Upper lobe of left lung (tissue), 6 donors: ENCODE results near the gene AASDH. TPM values are rescaled to one million over a fixed set of nuclear protein-coding genes. Genes with fewer than 3 reads are reported as not detected.

Source experiments
- ATAC-seq, 2 donors: fragments of 200-7000 bp; cut with Tn5 transposase; one replicate each; pipeline ENCODE4 v1.9.1; 2022; ENCODE audit warnings: mild to moderate bottlenecking in 2 of 2, moderate library complexity in 2 of 2; ENCODE audit not compliant: low FRiP score in 2 of 2
- DNase-seq, 2 donors: peaks; one replicate each; pipeline ENCODE4 v3.0.0-alpha.2; 2019 to 2020
- H3K27ac ChIP-seq, 4 donors: fragments of 200-600 bp; sonication (generic); one replicate each; pipeline ENCODE4 v1.5.1; 2016 to 2019
- H3K27me3 ChIP-seq, 4 donors: fragments of 200-600 bp; sonication (generic); one replicate each; pipeline ENCODE4 v1.5.1; 2017 to 2019
- H3K36me3 ChIP-seq, 4 donors: fragments of 200-600 bp; sonication (generic); one replicate each; pipeline ENCODE4 v1.5.1; 2016 to 2019
- H3K4me1 ChIP-seq, 4 donors: fragments of 200-600 bp; sonication (generic); one replicate each; pipeline ENCODE4 v1.5.1; 2018 to 2019
- H3K4me3 ChIP-seq, 4 donors: fragments of 200-600 bp; sonication (generic); one replicate each; pipeline ENCODE4 v1.5.1; 2017 to 2019; ENCODE audit warnings: mild to moderate bottlenecking in 2 of 4, moderate library complexity in 1 of 4
- H3K9me3 ChIP-seq, 4 donors: fragments of 200-600 bp; sonication (generic); one replicate each; pipeline ENCODE4 v1.5.1; 2018 to 2019
- EP300 ChIP-seq, 4 donors: sonication (generic); formaldehyde crosslinking; IDR thresholded peaks; one replicate each; pipeline ENCODE4 v1.5.1; 2017; ENCODE audit warnings: antibody characterized with exemption in 4 of 4, control low read depth in 2 of 4
- POLR2A ChIP-seq, 4 donors: fragments of 450-650 bp; IDR thresholded peaks; one replicate each; pipeline ENCODE4 v1.5.1; 2016 to 2017; ENCODE audit warnings: antibody characterized with exemption in 4 of 4, mild to moderate bottlenecking in 2 of 4
- POLR2AphosphoS5 ChIP-seq, 2 donors: sonication (generic); formaldehyde crosslinking; IDR thresholded peaks; one replicate each; pipeline ENCODE4 v1.5.1; 2017; ENCODE audit warnings: antibody characterized with exemption in 2 of 2
- WGBS, 2 donors: methylation state at CpG; one replicate each; pipeline ENCODE4 v1.1.5; 2017 to 2018; 5-methylcytosine and 5-hydroxymethylcytosine counted together
- total RNA-seq, 6 donors: library from RNA; depleted of rRNA in 4 of 6; stranded (reverse); fragments of >200 nt in 4 of 6; gene quantifications; one replicate each; pipeline versions ENCODE4 v1.1.0 to v1.2.1, GENCODE V29; 2016 to 2021
- TF ChIP-seq, protein P1 (sequence below), 6 experiments: fragments of 450-650 bp in 4 of 6; fragments of 200-600 bp in 2 of 6; sonication (generic) in 2 of 6; IDR thresholded peaks; one replicate each; pipeline ENCODE4 v1.5.1; 2016 to 2019; ENCODE audit warnings: antibody characterized with exemption in 6 of 6
- donor health status: DM: no; HTN: no; CAD: no; lungs with moderate emphysema.
- donor health status: DM: no; HTN: yes; CAD: no; lungs with severe emphysema.

Gene AASDH
- 10 to 100 TPM in 2 of 6 donors, 1 to 10 TPM in 4; 7.1 to 32.5 (median 9.5) TPM for total RNA-seq

DNA sequence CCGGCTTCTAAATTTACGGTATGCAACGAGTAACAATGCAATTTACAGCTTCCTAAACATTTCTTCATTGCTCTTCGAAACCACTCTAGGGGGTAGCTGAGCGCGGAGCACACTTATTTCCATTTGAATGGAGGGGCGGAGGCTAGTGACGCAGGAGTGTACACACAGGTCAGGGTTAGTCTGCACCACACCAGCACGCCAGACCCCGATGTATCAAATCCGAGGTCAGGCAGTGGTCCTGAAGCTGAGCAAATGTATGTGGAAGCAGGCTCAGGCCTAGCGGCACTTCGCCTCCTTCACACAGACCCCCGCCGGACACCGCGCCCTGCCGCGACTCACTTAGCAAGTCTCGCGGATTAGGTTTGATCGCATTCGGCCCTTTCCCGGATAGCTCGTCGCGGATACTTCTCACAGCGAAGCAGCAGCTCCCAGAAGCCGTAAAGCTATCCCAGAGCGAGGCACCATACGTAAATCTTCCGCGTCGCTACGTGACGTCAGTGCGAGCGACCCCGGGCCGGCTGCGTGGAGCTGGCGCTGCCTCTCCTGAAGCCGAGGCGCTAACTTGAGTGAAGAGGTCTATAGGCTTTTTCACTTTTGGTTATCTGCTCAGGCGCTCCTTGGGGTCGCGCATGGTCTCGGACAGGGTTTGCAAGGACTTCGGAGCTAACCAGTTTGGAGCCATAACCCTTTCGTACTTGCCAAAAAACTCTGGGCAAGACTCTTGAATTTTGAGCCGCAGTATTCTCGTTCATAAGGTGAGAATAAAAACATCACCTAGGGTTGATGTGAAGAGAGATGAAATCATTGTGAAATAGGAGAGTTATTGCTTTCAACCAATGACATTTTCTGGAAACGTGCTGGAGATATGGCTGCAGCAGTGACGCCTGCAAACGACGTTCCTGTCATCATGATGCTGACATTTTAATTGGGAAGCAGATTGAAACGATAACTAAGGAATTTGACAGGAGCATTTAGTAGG is at the start of gene AASDH:
TSS of gene AASDH (minus strand) at position 469 of the 979 bp plus-strand sequence. CDS start 3,192 bp downstream, outside the sequence.
- 1% methylated on average over 43 of the region's 57 CpGs for WGBS, 2 donors
- H3K4me1 ChIP-seq: peaks cover 10 to 24% (median 13%) of the 10 kb centered on the region in 4 donors
- no peaks in the 10 kb centered on the region for H3K9me3 ChIP-seq
- peaks cover 0 to 2% (median 0%) of the 10 kb centered on the region in 4 donors for H3K36me3 ChIP-seq
- TF ChIP-seq POLR2AphosphoS5 (IDR thresholded peaks at IDR 0.05) (peak; percentile 84 to 92), POLR2A (IDR thresholded peaks at IDR 0.05) (peak in 3 of 4 donors; percentile 61 to 87 (median 83)), EP300 (IDR thresholded peaks at IDR 0.05) (peak in 2 of 4 donors; percentile 12 to 38)
- TF ChIP-seq, protein P1, sequence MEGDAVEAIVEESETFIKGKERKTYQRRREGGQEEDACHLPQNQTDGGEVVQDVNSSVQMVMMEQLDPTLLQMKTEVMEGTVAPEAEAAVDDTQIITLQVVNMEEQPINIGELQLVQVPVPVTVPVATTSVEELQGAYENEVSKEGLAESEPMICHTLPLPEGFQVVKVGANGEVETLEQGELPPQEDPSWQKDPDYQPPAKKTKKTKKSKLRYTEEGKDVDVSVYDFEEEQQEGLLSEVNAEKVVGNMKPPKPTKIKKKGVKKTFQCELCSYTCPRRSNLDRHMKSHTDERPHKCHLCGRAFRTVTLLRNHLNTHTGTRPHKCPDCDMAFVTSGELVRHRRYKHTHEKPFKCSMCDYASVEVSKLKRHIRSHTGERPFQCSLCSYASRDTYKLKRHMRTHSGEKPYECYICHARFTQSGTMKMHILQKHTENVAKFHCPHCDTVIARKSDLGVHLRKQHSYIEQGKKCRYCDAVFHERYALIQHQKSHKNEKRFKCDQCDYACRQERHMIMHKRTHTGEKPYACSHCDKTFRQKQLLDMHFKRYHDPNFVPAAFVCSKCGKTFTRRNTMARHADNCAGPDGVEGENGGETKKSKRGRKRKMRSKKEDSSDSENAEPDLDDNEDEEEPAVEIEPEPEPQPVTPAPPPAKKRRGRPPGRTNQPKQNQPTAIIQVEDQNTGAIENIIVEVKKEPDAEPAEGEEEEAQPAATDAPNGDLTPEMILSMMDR (IDR thresholded peaks at IDR 0.05): no peak
- DNase-seq (peak; percentile 91 to 97), ATAC-seq (peak; percentile 98 to 99)
- H3K4me3 ChIP-seq: peak within 1 kb of the TSS; percentile 72 to 84 (median 74)
- H3K27ac ChIP-seq: peak within 1 kb of the TSS; percentile 95 to 98 (median 96)
- H3K27me3 ChIP-seq: no peaks in the 10 kb centered on the region

DNA sequence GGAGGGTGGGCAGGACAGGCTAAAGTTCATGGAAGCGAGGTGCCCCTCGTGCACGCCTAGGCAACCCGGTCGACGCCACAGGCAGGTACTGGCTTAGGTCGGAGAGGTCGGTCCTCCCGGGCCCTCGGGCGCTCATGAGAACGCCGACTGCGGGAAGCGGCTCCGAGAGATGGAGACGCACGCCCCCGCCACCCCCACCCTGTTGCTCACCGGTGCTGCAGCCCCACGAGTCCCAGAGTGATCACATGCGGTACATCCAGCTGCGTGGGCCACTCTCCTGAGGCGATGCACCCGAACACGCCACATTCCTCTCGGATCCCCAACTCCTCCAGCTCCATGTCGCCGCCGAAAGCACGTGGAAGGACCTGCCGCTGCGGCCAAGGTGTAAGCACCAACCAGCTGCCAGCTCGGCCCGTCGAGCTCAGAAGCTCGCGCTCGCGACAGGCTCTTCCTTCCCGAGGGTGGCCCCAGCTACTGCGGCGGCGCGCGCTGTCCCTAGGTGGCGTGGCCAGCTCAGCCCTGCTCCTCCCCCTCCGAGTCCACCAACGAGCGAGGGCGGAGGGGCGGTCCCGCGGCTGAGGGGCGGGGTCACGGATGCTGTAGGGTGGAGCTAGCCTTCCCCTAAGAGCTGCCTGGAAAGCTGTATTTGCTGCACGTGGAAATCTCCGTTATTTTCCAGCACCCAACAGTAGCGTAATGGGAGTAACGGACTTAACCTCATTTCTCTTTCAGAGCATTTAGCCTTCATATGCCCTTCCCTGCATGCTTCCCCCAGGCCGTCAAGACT is 48.0 kb upstream of the AASDH start, which contains the start of gene PPAT:
TSS of gene PPAT (minus strand) at position 476 of the 787 bp plus-strand sequence. CDS start at position 338, 138 bp downstream.
- peak; percentile 97 to 99 for ATAC-seq
- no peak for TF ChIP-seq EP300 (IDR thresholded peaks at IDR 0.05)
- TF ChIP-seq, protein P1 (IDR thresholded peaks at IDR 0.05): peak; percentile 36 to 73 (median 57)
- TF ChIP-seq POLR2AphosphoS5 (IDR thresholded peaks at IDR 0.05): peak; percentile 30 to 80
- TF ChIP-seq POLR2A (IDR thresholded peaks at IDR 0.05): peak in 1 of 4 donors; percentile 48

DNA sequence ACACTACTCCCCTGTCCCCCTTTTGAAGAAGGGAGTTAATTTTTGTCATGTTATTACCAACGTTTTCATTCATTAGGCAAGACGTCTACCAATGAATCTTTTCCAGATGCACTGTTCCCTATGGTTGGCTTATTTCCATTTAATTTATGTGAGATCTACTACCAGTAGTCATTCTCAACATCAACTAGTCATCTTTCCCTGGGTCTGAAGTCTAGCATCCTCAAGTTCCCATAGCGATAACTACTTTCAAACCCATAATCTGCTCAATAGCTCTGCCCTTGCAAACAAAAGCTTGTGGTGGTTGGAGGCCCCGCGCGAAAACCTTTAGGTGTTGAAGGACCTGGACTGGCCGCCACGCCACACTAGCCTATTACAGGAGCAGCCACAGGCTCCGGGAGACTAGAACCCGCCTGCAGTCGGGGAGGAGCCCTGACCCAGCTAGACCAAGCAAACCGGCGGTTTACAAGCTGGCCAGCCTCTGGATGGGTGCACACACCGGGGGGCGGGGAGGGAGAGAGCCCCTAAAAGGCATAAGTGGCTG is 47.4 kb upstream of the AASDH start:
- WGBS, 2 donors: 3 to 11% methylated on average over 3 to 14 of the region's 15 CpGs
- Histone ChIP-seq H3K27ac (peak overlapping the region; percentile 85 to 94 (median 90)), H3K9me3 (no peaks in the 10 kb centered on the region), H3K4me3 (peak overlapping the region; percentile 11 to 87 (median 80)), H3K4me1 (peaks cover 5 to 30% (median 14%) of the 10 kb centered on the region in 4 donors), H3K27me3 (no peaks in the 10 kb centered on the region), H3K36me3 (no peaks in the 10 kb centered on the region)
- ATAC-seq (peak; percentile 27 to 52), DNase-seq (peak in 1 of 2 donors; percentile 49)
- TF ChIP-seq POLR2A (IDR thresholded peaks at IDR 0.05) (no peak), EP300 (IDR thresholded peaks at IDR 0.05) (no peak), POLR2AphosphoS5 (IDR thresholded peaks at IDR 0.05) (no peak)
- TF ChIP-seq, protein P1 (IDR thresholded peaks at IDR 0.05): no peak

More for the DNA sequence above, 48.0 kb upstream of the AASDH start, which contains the start of gene PPAT:
- 1 to 2% methylated on average over 11 to 24 of the region's 61 CpGs for WGBS, 2 donors
- peaks cover 5 to 30% (median 14%) of the 10 kb centered on the region in 4 donors for H3K4me1 ChIP-seq
- H3K4me3 ChIP-seq: peak within 1 kb of the TSS; percentile 44 to 87 (median 80)
- H3K27ac ChIP-seq: peak within 1 kb of the TSS; percentile 85 to 94 (median 90)
- H3K9me3 ChIP-seq: no peaks in the 10 kb centered on the region
- H3K27me3 ChIP-seq: no peaks in the 10 kb centered on the region
- H3K36me3 ChIP-seq: no peaks in the 10 kb centered on the region
- peak; percentile 99 to 100 for DNase-seq

GRCh38 chr4:56433280-56433679 is 46.0 kb upstream of the AASDH start:
- Histone ChIP-seq H3K27ac (no peak overlapping the region), H3K36me3 (no peaks in the 10 kb centered on the region), H3K4me1 (peaks cover 5 to 30% (median 14%) of the 10 kb centered on the region in 4 donors), H3K9me3 (no peaks in the 10 kb centered on the region), H3K27me3 (no peaks in the 10 kb centered on the region), H3K4me3 (no peak overlapping the region)
- ATAC-seq: no peak
- TF ChIP-seq EP300 (IDR thresholded peaks at IDR 0.05) (no peak), POLR2AphosphoS5 (IDR thresholded peaks at IDR 0.05) (no peak), POLR2A (IDR thresholded peaks at IDR 0.05) (no peak)
- TF ChIP-seq, protein P1 (IDR thresholded peaks at IDR 0.05): no peak
- no peak for DNase-seq
